HL-60 (cell line): ENCODE measurements around the gene RBM15.

Experiments
- DNase-seq, 2 experiments: peaks; one replicate each; pipeline ENCODE4 v3.0.0-alpha.2; 2010 to 2020; ENCODE audit warnings: low read depth in 1 of 2, low spot score in 1 of 2
- H3K27ac ChIP-seq: fragments of 250-450 bp; sonication (Bioruptor Pico); replicated peaks from 2 replicates; pipeline ENCODE4 v1.5.1; 2020; ENCODE audit warnings: mild to moderate bottlenecking, moderate library complexity
- H3K27me3 ChIP-seq: fragments of 250-450 bp; sonication (Bioruptor Pico); 2 replicates; pipeline ENCODE4 v1.5.1; 2021; ENCODE audit warnings: mild to moderate bottlenecking, moderate library complexity; ENCODE audit not compliant: insufficient read depth, poor library complexity, severe bottlenecking
- H3K4me3 ChIP-seq: replicated peaks from 2 replicates; pipeline ENCODE4 v1.5.1; 2011; ENCODE audit warnings: mild to moderate bottlenecking, control low read depth, low read length; ENCODE audit not compliant: insufficient read depth
- CTCF ChIP-seq: IDR thresholded peaks from one replicate; pipeline ENCODE4 v1.5.1; 2011; ENCODE audit warnings: low read length, control low read depth, inconsistent platforms; ENCODE audit not compliant: insufficient read depth
- GABPA ChIP-seq: IDR thresholded peaks from 2 replicates; pipeline ENCODE4 v1.6.1; 2012; ENCODE audit warnings: low read depth
- POLR2AphosphoS5 ChIP-seq: IDR thresholded peaks from 2 replicates; pipeline ENCODE4 v1.6.1; 2012; ENCODE audit warnings: low read depth
- REST ChIP-seq: IDR thresholded peaks from 2 replicates; pipeline ENCODE4 v1.6.1; 2012; ENCODE audit warnings: low read depth; ENCODE audit not compliant: insufficient replicate concordance
- SPI1 ChIP-seq: IDR thresholded peaks from 2 replicates; pipeline ENCODE4 v1.6.1; 2012; ENCODE audit warnings: low read depth, mild to moderate bottlenecking, borderline replicate concordance

The RBM15 gene

GRCh38 chr1:110375490-110375889 lies 36.3 kb downstream of the RBM15 start:
- Histone ChIP-seq H3K27me3 (no peaks in the 10 kb centered on the region), H3K4me3 (no peak overlapping the region), H3K27ac (no peak overlapping the region)
- no peak for TF ChIP-seq SPI1
- no peak for DNase-seq

- TF ChIP-seq GABPA (no peak), SPI1 (peak; percentile 42; the same call in 1 of the 2 replicates)
- Histone ChIP-seq H3K27me3 (no peaks in the 10 kb centered on the region), H3K27ac (peak overlapping the region; percentile 89), H3K4me3 (no peak overlapping the region)
- peak in 1 of 2 experiments; percentile 81 for DNase-seq
Observed at GRCh38 chr1:110380672-110381283, 41.6 kb downstream of the RBM15 start.

- peak in 1 of 2 experiments; percentile 34 for DNase-seq
- H3K27me3 ChIP-seq: no peaks in the 10 kb centered on the region
- no peak overlapping the region for H3K4me3 ChIP-seq
- TF ChIP-seq POLR2AphosphoS5 (no peak), CTCF (no peak), REST (no peak), GABPA (peak; percentile 42; the same call in 1 of the 2 replicates), SPI1 (peak; percentile 19; the same call in 1 of the 2 replicates)
- peak overlapping the region; percentile 89 for H3K27ac ChIP-seq
Observed at GRCh38 chr1:110383251-110383990, 44.2 kb downstream of the RBM15 start.

GRCh38 chr1:110384581-110385321 lies 45.6 kb downstream of the RBM15 start:
- TF ChIP-seq GABPA (no peak), SPI1 (peak; percentile 90), POLR2AphosphoS5 (peak; percentile 41), CTCF (no peak), REST (no peak)
- peak in 1 of 2 experiments; percentile 91 for DNase-seq
- H3K4me3 ChIP-seq: no peak overlapping the region
- H3K27ac ChIP-seq: peak overlapping the region; percentile 89
- no peaks in the 10 kb centered on the region for H3K27me3 ChIP-seq
